K562 treated with DMSO at 1 percent for 12 hours (cell line): ENCODE measurements around the gene SAP30BP. TPM values are rescaled to one million over a fixed set of nuclear protein-coding genes. Genes with fewer than 3 reads are reported as not detected.

ENCODE experiments used
- total RNA-seq: library from RNA; unstranded; fragments of 300-600 nt; gene quantifications from 2 replicates; pipeline ENCODE4 v1.2.3, GENCODE V29; 2022; ENCODE audit not compliant: insufficient read depth

Gene SAP30BP
- 55.4 and 61.6 TPM in 2 replicates for total RNA-seq

DNA sequence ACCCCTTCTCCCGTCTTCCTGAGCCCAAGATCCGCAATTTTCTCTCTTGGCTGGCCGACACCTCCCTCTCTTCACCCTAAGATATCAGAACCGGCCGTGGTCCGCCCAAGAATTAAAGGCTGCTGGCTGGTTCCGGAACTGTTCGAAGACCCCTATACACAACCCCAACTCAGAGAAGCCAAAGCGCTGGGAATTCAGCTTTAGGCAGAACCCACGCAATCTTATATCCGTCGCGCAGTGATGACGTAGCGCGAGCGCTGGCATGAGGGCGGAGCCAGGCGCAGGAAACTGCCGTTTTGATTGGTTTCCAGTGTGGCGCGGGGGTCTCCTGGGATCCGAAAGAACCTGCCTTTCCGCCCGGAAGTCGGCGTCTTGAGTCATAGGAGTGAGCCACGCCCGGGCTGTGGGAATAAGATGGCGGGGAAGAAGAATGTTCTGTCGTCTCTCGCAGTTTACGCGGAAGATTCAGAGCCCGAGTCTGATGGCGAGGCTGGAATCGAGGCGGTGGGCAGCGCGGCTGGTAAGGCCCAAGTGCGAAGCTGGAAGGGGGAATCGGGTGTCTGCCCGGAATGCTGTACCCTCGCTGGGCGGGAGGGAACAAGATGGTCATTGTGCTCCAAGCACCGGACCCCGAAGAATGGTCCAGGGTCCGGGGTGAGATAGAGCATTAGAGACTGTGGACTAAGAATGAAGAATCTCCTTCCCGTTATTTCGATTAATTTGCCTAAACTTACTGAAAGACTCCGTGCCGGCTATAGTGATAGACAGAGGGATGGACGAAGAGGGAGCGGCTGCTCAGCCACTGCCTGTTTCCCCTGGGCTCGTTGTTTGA lies at the start of gene SAP30BP, which contains the start of gene RECQL5:
TSS of gene SAP30BP (plus strand) at position 380 of the 832 bp plus-strand sequence. CDS start at position 415, 35 bp downstream.
TSS of gene RECQL5 (minus strand) at position 196 of the 832 bp plus-strand sequence. CDS start 597 bp downstream, outside the sequence.

DNA sequence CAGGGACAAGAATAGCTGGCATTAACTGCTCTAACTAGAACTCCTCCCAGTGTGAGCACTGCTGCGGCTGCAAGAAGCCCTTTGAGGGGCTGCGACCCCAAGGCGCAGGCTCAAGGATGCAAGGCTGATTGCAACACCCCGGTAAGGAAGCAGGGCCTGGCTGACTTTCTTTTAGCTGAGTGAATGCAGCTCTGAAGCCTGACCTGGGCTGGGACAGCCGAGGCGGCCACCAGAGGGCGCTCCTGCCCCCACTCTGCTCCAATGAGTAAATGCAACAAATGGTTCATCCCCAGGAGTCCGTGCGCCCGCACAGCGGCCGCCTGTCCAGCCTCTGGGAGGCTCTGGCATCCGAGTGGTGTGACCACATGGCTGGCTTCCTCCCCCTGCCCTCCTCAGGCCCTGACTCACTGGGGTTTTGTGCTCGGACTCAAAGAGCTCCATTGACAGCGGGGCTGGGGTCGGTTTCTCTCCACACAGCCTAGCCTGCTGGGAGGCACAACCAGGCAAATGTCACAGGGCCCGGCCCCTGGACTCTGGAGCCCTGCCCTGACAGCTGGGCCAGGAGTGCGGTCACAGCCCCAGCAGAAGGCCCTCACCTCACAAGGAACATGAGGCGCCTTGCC lies 34.2 kb upstream of the SAP30BP start, which contains the start of gene SMIM5:
TSS of gene SMIM5 (plus strand) at position 572 of the 623 bp plus-strand sequence. CDS start 6,768 bp downstream, outside the sequence.

DNA sequence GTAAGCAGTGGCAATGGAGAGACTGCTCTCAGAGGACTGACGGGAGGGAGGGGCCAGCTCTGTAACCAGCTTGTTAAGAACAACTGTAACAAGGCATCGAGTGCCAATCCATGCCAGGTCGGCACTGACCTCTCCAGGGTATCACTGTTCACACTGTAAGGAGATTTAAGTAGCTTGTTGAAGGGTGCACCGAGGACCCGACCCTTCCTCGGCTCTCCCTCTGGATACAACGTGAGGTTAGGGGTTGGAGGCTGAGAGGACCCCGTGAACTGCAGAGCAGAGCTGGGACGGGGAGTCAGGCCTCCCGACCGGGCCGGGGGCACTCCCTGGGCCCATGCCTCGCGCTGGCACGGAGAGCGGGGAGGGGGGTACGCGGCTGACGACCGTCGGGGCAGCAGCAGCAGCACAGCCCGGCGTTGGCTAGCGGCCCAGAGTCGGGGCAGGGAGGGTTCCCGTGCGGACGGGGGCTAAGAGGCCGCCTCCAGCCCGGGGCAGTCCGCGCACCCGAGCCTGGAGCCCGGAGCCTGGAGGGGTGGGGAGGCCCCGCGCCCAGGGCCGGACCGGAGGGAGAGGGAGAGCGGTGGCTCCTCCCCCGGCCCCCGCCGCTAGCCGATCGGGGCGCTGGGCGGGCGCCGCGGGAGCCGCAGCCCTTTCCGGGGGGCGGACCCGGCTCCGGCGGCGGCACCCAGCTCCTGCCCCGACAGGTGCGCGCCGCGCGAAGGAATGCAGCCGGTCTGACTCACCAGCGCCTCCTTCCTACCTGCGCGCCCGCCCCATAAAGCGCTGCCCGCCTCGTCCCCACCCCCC lies 53.7 kb downstream of the SAP30BP start, which contains the start of gene ITGB4:
TSS of gene ITGB4 (plus strand) at position 804 of the 807 bp plus-strand sequence. CDS start 3,245 bp downstream, outside the sequence.

Other genes with a start within 250 kb of the SAP30BP start
- gene TMEM94, start 210.7 kb upstream of the SAP30BP start, total RNA-seq = 27.0 and 43.8 TPM in 2 replicates
- 3.5 and 6.5 TPM in 2 replicates for gene CASKIN2, start 151.8 kb upstream of the SAP30BP start, total RNA-seq
- 32.7 and 48.8 TPM in 2 replicates for gene TSEN54, start 150.8 kb upstream of the SAP30BP start, total RNA-seq
- gene LLGL2, start 141.6 kb upstream of the SAP30BP start, total RNA-seq = 20.9 and 40.9 TPM in 2 replicates
- 0.31 and 3.8 TPM in 2 replicates for gene MYO15B, start 79.5 kb upstream of the SAP30BP start, total RNA-seq
- gene SMIM5, start 33.9 kb upstream of the SAP30BP start, total RNA-seq = 1.3 TPM in 1 of 2 replicates, not detected in the other
- gene RECQL5, start 184 bp upstream of the SAP30BP start, total RNA-seq = 17.5 and 25.8 TPM in 2 replicates
- gene ITGB4, start 54.1 kb downstream of the SAP30BP start, total RNA-seq = 0.84 and 9.1 TPM in 2 replicates
- gene GALK1, start 97.9 kb downstream of the SAP30BP start, total RNA-seq = 52.5 and 77.1 TPM in 2 replicates
- 18.5 and 42.1 TPM in 2 replicates for gene UNK, start 117.5 kb downstream of the SAP30BP start, total RNA-seq
- gene UNC13D, start 177.1 kb downstream of the SAP30BP start, total RNA-seq = 63.4 and 90.9 TPM in 2 replicates
- 134 and 171 TPM in 2 replicates for gene WBP2, start 188.0 kb downstream of the SAP30BP start, total RNA-seq
- gene TRIM47, start 211.2 kb downstream of the SAP30BP start, total RNA-seq = 3.2 and 3.4 TPM in 2 replicates
- gene TRIM65, start 229.6 kb downstream of the SAP30BP start, total RNA-seq = 17.7 and 29.8 TPM in 2 replicates
- gene MRPL38, start 237.5 kb downstream of the SAP30BP start, total RNA-seq = 90.0 and 95.5 TPM in 2 replicates